Stimulated activated CD8-positive, alpha-beta memory T cell treated with anti-CD3 and anti-CD28 coated beads, Interleukin-15, amount 100 ng/mL, for 24 hours (primary cell): ENCODE data around the gene ZBTB17.
"Not testable (repeated sequence)": the region's sequence is repeated elsewhere in the genome, so short reads cannot be mapped to it uniquely, and the experiment has no call there.

Source experiments
- DNase-seq: peaks from one replicate; pipeline ENCODE4 v3.0.0-alpha.2; 2020; ENCODE audit warnings: low read depth

Gene ZBTB17

GRCh38 chr1:15896841-15897610 is 78.9 kb downstream of the ZBTB17 start:
- not testable (repeated sequence) for DNase-seq

- DNase-seq: no peak
These were observed 80.7 kb downstream of the ZBTB17 start for GRCh38 chr1:15895233-15895632.

- not testable (repeated sequence) for DNase-seq
These were observed 82.9 kb downstream of the ZBTB17 start for GRCh38 chr1:15892857-15893599.
